IMR-90 (cell line): ENCODE results near the gene CXCL8. TPM values are rescaled to one million over a fixed set of nuclear protein-coding genes. Genes with fewer than 3 reads are reported as not detected.

ENCODE experiments used
- ATAC-seq: fragments of 200-7000 bp; cut with Tn5 transposase; 2 replicates; pipeline ENCODE4 v1.9.1; 2020; ENCODE audit warnings: low read depth, mild to moderate bottlenecking, moderate library complexity
- BruUV-seq: library from RNA; stranded (reverse); fragments of 400-500 nt; replicated peaks from 2 replicates; lab custom pipeline; 2021; lab: Mats Ljungman, UMichigan
- CTCF ChIA-PET: fragments of 300-600 bp; formaldehyde crosslinking; extraction: SDS; loops from one replicate; lab custom pipeline; 2021; ENCODE audit warnings: antibody characterized with exemption; lab: Yijun Ruan, JAX
- POLR2A ChIA-PET: fragments of 300-600 bp; sonication (Branson Sonifier 250); formaldehyde crosslinking; loops from one replicate; lab custom pipeline; 2022; ENCODE audit warnings: antibody characterized with exemption; ENCODE audit not compliant: unreplicated experiment; lab: Charles Lee
- DNase-seq: peaks from one replicate; pipeline ENCODE4 v3.0.0; 2013
- H2AFZ ChIP-seq: replicated peaks from 2 replicates; pipeline ENCODE3; 2013; ENCODE audit warnings: low read length, mild to moderate bottlenecking; ENCODE audit not compliant: poor library complexity
- H2AK5ac ChIP-seq: 2 replicates; pipeline ENCODE4 v1.6.1; 2013; ENCODE audit warnings: low read depth, low read length, inconsistent platforms
- H2AK9ac ChIP-seq: replicated peaks from 2 replicates; pipeline ENCODE3; 2013; ENCODE audit warnings: mild to moderate bottlenecking, low read depth, low read length, moderate library complexity; ENCODE audit not compliant: poor library complexity
- H2BK120ac ChIP-seq: 2 replicates; pipeline ENCODE4 v1.6.1; 2013; ENCODE audit warnings: low read depth, low read length, inconsistent platforms
- H2BK15ac ChIP-seq: 3 replicates; pipeline ENCODE4 v1.6.1; 2013; ENCODE audit warnings: low read depth, low read length, inconsistent platforms
- H2BK20ac ChIP-seq: 2 replicates; pipeline ENCODE4 v1.6.1; 2013; ENCODE audit warnings: low read depth, mild to moderate bottlenecking, inconsistent platforms, low read length, moderate library complexity
- H2BK5ac ChIP-seq: 2 replicates; pipeline ENCODE4 v1.6.1; 2013; ENCODE audit warnings: mild to moderate bottlenecking, low read depth, low read length, inconsistent platforms; ENCODE audit not compliant: poor library complexity, severe bottlenecking
- H3K14ac ChIP-seq: replicated peaks from 2 replicates; pipeline ENCODE4 v1.6.1; 2013; ENCODE audit warnings: low read depth, low read length, inconsistent platforms
- H3K18ac ChIP-seq: 2 replicates; pipeline ENCODE4 v1.6.1; 2013; ENCODE audit warnings: low read depth, low read length, control low read depth
- H3K23ac ChIP-seq: 2 replicates; pipeline ENCODE4 v1.6.1; 2013; ENCODE audit warnings: low read depth, low read length, inconsistent platforms
- H3K27ac ChIP-seq: 2 replicates; pipeline ENCODE4 v1.5.1; 2013; ENCODE audit warnings: mild to moderate bottlenecking, control low read depth, low read length; ENCODE audit not compliant: insufficient read depth
- H3K27me3 ChIP-seq: 2 replicates; pipeline ENCODE4 v1.6.1; 2013; ENCODE audit warnings: low read length; ENCODE audit not compliant: control insufficient read depth, insufficient read depth
- H3K36me3 ChIP-seq: 2 replicates; pipeline ENCODE4 v1.6.1; 2013; ENCODE audit warnings: low read length, mixed read lengths; ENCODE audit not compliant: control insufficient read depth, insufficient read depth
- H3K4ac ChIP-seq: 2 replicates; pipeline ENCODE4 v1.6.1; 2013; ENCODE audit warnings: low read depth, low read length, inconsistent platforms
- H3K4me1 ChIP-seq: 2 replicates; pipeline ENCODE4 v1.6.1; 2013; ENCODE audit warnings: low read length, mixed read lengths; ENCODE audit not compliant: control insufficient read depth, insufficient read depth
- H3K4me2 ChIP-seq: 2 replicates; pipeline ENCODE4 v1.6.1; 2013; ENCODE audit warnings: low read depth, mild to moderate bottlenecking, control low read depth, low read length, moderate library complexity
- H3K4me3 ChIP-seq: 2 replicates; pipeline ENCODE4 v1.5.1; 2013; ENCODE audit warnings: low read depth, mild to moderate bottlenecking, control low read depth, low read length, moderate library complexity; ENCODE audit not compliant: insufficient read depth
- H3K56ac ChIP-seq: 2 replicates; pipeline ENCODE4 v1.6.1; 2013; ENCODE audit warnings: low read length, inconsistent platforms; ENCODE audit not compliant: insufficient read depth; ENCODE audit errors: extremely low read depth
- H3K79me1 ChIP-seq, 2 experiments: 2 replicates each; pipeline ENCODE4 v1.6.1; 2013; ENCODE audit warnings: low read length in 2 of 2, inconsistent platforms in 1 of 2, low read depth in 1 of 2
- H3K9ac ChIP-seq: 2 replicates; pipeline ENCODE4 v1.6.1; 2013; ENCODE audit warnings: low read depth, low read length, control low read depth
- H3K9me1 ChIP-seq: 2 replicates; pipeline ENCODE4 v1.6.1; 2013; ENCODE audit warnings: low read length, inconsistent platforms; ENCODE audit not compliant: insufficient read depth
- H3K9me3 ChIP-seq: 2 replicates; pipeline ENCODE4 v1.6.1; 2013; ENCODE audit warnings: low read length; ENCODE audit not compliant: control insufficient read depth, insufficient read depth
- H4K20me1 ChIP-seq: 2 replicates; pipeline ENCODE4 v1.6.1; 2013; ENCODE audit warnings: low read length, inconsistent platforms; ENCODE audit not compliant: insufficient read depth
- H4K5ac ChIP-seq: 2 replicates; pipeline ENCODE4 v1.6.1; 2013; ENCODE audit warnings: mild to moderate bottlenecking, low read depth, low read length, control low read depth
- H4K8ac ChIP-seq, 2 experiments: 2 replicates each; pipeline ENCODE4 v1.6.1; 2013; ENCODE audit warnings: low read depth in 2 of 2, low read length in 2 of 2, control low read depth in 1 of 2, inconsistent platforms in 1 of 2
- H4K91ac ChIP-seq: 2 replicates; pipeline ENCODE4 v1.6.1; 2013; ENCODE audit warnings: low read depth, low read length, inconsistent platforms; ENCODE audit not compliant: insufficient read depth
- BHLHE40 ChIP-seq: fragments of 150-350 bp; IDR thresholded peaks from 2 replicates; pipeline ENCODE4 v1.6.1; 2016; ENCODE audit warnings: mild to moderate bottlenecking, low read depth, low read length
- CEBPB ChIP-seq: IDR thresholded peaks from 2 replicates; pipeline ENCODE4 v1.6.1; 2012; ENCODE audit warnings: low read depth, low read length, improper control_type of control experiment
- CHD1 ChIP-seq: IDR thresholded peaks from 2 replicates; pipeline ENCODE4 v1.6.1; 2012; ENCODE audit warnings: low read depth, low read length, improper control_type of control experiment
- FOS ChIP-seq: fragments of 150-350 bp; IDR thresholded peaks from 2 replicates; pipeline ENCODE4 v1.6.1; 2016; ENCODE audit warnings: low read depth, low read length
- MAFK ChIP-seq: IDR thresholded peaks from 2 replicates; pipeline ENCODE4 v1.6.1; 2012; ENCODE audit warnings: low read depth, low read length, improper control_type of control experiment
- MAZ ChIP-seq: IDR thresholded peaks from 2 replicates; pipeline ENCODE4 v1.6.1; 2012; ENCODE audit warnings: low read depth, mild to moderate bottlenecking, low read length, improper control_type of control experiment, moderate library complexity, borderline replicate concordance
- MXI1 ChIP-seq: IDR thresholded peaks from 2 replicates; pipeline ENCODE4 v1.6.1; 2012; ENCODE audit warnings: low read depth, mild to moderate bottlenecking, low read length, moderate library complexity, borderline replicate concordance
- NFE2L2 ChIP-seq: fragments of 150-350 bp; IDR thresholded peaks from 2 replicates; pipeline ENCODE4 v1.6.1; 2016; ENCODE audit warnings: low read depth, mild to moderate bottlenecking, low read length
- POLR2A ChIP-seq: IDR thresholded peaks from 2 replicates; pipeline ENCODE4 v1.6.1; 2012; ENCODE audit warnings: mild to moderate bottlenecking, low read depth, low read length
- RAD21 ChIP-seq: IDR thresholded peaks from 2 replicates; pipeline ENCODE4 v1.6.1; 2012; ENCODE audit warnings: low read length, improper control_type of control experiment
- RCOR1 ChIP-seq: IDR thresholded peaks from 2 replicates; pipeline ENCODE4 v1.6.1; 2012; ENCODE audit warnings: mild to moderate bottlenecking, low read length, improper control_type of control experiment; ENCODE audit not compliant: insufficient replicate concordance
- RFX5 ChIP-seq: IDR thresholded peaks from 2 replicates; pipeline ENCODE4 v1.8.0; 2012; ENCODE audit warnings: low read depth, mild to moderate bottlenecking, low read length, moderate library complexity
- SMC3 ChIP-seq: fragments of 150-350 bp; IDR thresholded peaks from 2 replicates; pipeline ENCODE4 v1.6.1; 2016; ENCODE audit warnings: low read depth, mild to moderate bottlenecking, antibody characterized with exemption, low read length, moderate library complexity
- WGBS, 2 experiments: methylation state at CpG; one replicate each; pipeline versions ENCODE4 v1.1.5 to v1.1.7; 2013; ENCODE audit warnings: missing lambda C conversion rate in 2 of 2; ENCODE audit not compliant: insufficient read length in 1 of 2; ENCODE audit errors: extremely low coverage in 2 of 2; 5-methylcytosine and 5-hydroxymethylcytosine counted together
- dilution Hi-C: fragments of 300-500 bp; cut with HindIII; formaldehyde crosslinking; loops from one replicate; pipeline ENCODE4 v1.14.3; 2018; ENCODE audit warnings: low sequenced_read_pairs; ENCODE audit not compliant: unreplicated experiment
- in situ Hi-C: fragments of 300-500 bp; cut with MboI; formaldehyde crosslinking; loops from 3 replicates; pipeline ENCODE4 v1.14.3; 2019; ENCODE audit warnings: low sequenced_read_pairs, inconsistent platforms, mixed read lengths
- intact Hi-C: fragments of 100-400 bp; cut with micrococcal nuclease; formaldehyde crosslinking; loops from 2 replicates; pipeline ENCODE4 v1.10.0; 2022
- polyA plus RNA-seq, 3 experiments: library from polyadenylated mRNA; depleted of rRNA; stranded (reverse); fragments of >200 nt; gene quantifications; 2 replicates each; pipeline ENCODE4 v1.2.3, GENCODE V29; 2012; ENCODE audit warnings: low replicate concordance in 1 of 3
- total RNA-seq: library from RNA; depleted of rRNA; stranded (reverse); fragments of >200 nt; gene quantifications from 2 replicates; pipeline ENCODE4 v1.2.3, GENCODE V29; 2012
- TF ChIP-seq, protein P1 (sequence below): conservative IDR thresholded peaks from 2 replicates; pipeline ENCODE4 v1.5.1; 2012; ENCODE audit warnings: mild to moderate bottlenecking, low read depth, low read length, improper control_type of control experiment
- TF ChIP-seq, protein P2 (sequence below): fragments of 150-350 bp; IDR thresholded peaks from 2 replicates; pipeline ENCODE4 v1.6.1; 2017; ENCODE audit warnings: mild to moderate bottlenecking, antibody characterized with exemption, low read length, low read depth
- TF ChIP-seq, protein P3 (sequence below): fragments of 150-350 bp; IDR thresholded peaks from 2 replicates; pipeline ENCODE4 v1.6.1; 2016; ENCODE audit warnings: low read depth, mild to moderate bottlenecking, low read length, moderate library complexity, borderline replicate concordance

Gene CXCL8
- total and polyA plus RNA-seq, 2 of the 4 experiments (the other 2 are of a cell fraction) = 2.2 to 2.7 TPM

DNA sequence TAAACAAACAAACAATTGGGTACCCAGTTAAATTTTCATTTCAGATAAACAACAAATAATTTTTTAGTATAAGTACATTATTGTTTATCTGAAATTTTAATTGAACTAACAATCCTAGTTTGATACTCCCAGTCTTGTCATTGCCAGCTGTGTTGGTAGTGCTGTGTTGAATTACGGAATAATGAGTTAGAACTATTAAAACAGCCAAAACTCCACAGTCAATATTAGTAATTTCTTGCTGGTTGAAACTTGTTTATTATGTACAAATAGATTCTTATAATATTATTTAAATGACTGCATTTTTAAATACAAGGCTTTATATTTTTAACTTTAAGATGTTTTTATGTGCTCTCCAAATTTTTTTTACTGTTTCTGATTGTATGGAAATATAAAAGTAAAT lies 2.9 kb downstream of the CXCL8 start:
- Histone ChIP-seq H3K56ac (no peak overlapping the region), H3K36me3 (no peaks in the 10 kb centered on the region; the same call in 1 of the 2 replicates), H3K4ac (no peak overlapping the region), H4K8ac (no peak overlapping the region), H2BK20ac (no peak overlapping the region), H3K4me1 (no peaks in the 10 kb centered on the region), H2BK120ac (no peak overlapping the region), H3K4me2 (no peak overlapping the region), H2AFZ (no peak overlapping the region), H2AK9ac (no peak overlapping the region), H3K79me1 (no peaks in the 10 kb centered on the region), H3K9ac (no peak overlapping the region), H3K9me3 (no peaks in the 10 kb centered on the region), H3K4me3 (no peak overlapping the region), H3K27ac (no peak overlapping the region), H3K14ac (no peak overlapping the region), H2AK5ac (no peak overlapping the region), H4K5ac (no peak overlapping the region), H2BK5ac (no peak overlapping the region), H3K27me3 (no peaks in the 10 kb centered on the region), H3K23ac (no peak overlapping the region), H3K9me1 (0 out of 2 replicates have a peak, but pooled peaks cover 4% of the 10 kb centered on the region), H3K18ac (no peak overlapping the region), H4K20me1 (no peaks in the 10 kb centered on the region), H4K91ac (no peak overlapping the region), H2BK15ac (no peak overlapping the region)
- no peak for DNase-seq
- intact Hi-C loops (no loop called here), dilution Hi-C loops (no loop called here), in situ Hi-C loops (no loop called here)
- BruUV-seq = no TSS peak
- no CpG with 5 or more reads among the region's 1 CpG for WGBS, 2 experiments
- ChIA-PET CTCF (interaction anchor here (1.3 kb wide), 1 partner anchor 14 kb away, joined by 5 read pairs; no protein-coding TSS in a partner anchor), POLR2A (no interaction called here)
- ATAC-seq = no peak
- TF ChIP-seq, protein P1, sequence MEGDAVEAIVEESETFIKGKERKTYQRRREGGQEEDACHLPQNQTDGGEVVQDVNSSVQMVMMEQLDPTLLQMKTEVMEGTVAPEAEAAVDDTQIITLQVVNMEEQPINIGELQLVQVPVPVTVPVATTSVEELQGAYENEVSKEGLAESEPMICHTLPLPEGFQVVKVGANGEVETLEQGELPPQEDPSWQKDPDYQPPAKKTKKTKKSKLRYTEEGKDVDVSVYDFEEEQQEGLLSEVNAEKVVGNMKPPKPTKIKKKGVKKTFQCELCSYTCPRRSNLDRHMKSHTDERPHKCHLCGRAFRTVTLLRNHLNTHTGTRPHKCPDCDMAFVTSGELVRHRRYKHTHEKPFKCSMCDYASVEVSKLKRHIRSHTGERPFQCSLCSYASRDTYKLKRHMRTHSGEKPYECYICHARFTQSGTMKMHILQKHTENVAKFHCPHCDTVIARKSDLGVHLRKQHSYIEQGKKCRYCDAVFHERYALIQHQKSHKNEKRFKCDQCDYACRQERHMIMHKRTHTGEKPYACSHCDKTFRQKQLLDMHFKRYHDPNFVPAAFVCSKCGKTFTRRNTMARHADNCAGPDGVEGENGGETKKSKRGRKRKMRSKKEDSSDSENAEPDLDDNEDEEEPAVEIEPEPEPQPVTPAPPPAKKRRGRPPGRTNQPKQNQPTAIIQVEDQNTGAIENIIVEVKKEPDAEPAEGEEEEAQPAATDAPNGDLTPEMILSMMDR = no peak
- TF ChIP-seq POLR2A = no peak
- TF ChIP-seq RFX5 = no peak
- no peak for TF ChIP-seq CHD1
- TF ChIP-seq SMC3 = no peak
- TF ChIP-seq BHLHE40 = no peak
- no peak for TF ChIP-seq FOS
- TF ChIP-seq RAD21 = no peak
- TF ChIP-seq MAZ = no peak
- TF ChIP-seq, protein P2, sequence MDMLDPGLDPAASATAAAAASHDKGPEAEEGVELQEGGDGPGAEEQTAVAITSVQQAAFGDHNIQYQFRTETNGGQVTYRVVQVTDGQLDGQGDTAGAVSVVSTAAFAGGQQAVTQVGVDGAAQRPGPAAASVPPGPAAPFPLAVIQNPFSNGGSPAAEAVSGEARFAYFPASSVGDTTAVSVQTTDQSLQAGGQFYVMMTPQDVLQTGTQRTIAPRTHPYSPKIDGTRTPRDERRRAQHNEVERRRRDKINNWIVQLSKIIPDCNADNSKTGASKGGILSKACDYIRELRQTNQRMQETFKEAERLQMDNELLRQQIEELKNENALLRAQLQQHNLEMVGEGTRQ = no peak
- TF ChIP-seq RCOR1 = no peak
- no peak for TF ChIP-seq MXI1
- TF ChIP-seq, protein P3, sequence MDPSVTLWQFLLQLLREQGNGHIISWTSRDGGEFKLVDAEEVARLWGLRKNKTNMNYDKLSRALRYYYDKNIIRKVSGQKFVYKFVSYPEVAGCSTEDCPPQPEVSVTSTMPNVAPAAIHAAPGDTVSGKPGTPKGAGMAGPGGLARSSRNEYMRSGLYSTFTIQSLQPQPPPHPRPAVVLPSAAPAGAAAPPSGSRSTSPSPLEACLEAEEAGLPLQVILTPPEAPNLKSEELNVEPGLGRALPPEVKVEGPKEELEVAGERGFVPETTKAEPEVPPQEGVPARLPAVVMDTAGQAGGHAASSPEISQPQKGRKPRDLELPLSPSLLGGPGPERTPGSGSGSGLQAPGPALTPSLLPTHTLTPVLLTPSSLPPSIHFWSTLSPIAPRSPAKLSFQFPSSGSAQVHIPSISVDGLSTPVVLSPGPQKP = no peak
- TF ChIP-seq MAFK = no peak
- TF ChIP-seq CEBPB = no peak
- no peak for TF ChIP-seq NFE2L2
